ENCODE results near the gene ERAL1.
"Not testable (repeated sequence)": the region's sequence is repeated elsewhere in the genome, so short reads cannot be mapped to it uniquely, and the experiment has no call there.

Gene ERAL1

DNA sequence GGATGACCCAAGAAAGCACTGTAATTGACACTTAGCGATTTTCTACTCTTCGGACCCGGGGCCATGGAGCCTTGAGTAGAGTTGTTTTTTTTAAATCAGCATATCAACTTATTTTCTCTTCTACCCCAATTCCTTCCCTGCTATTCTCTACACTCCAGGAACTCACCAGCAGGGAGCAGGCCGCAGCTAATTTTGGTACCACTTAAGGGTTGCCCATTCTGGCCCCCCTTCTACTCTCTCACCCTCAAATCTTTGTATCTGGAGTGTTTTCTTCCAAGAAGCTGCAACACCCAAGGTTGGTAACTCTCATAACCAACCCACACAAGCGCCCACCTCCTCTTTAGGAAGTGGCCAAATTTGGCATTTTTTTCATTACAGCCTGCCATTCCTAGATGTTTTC, 5.5 kb upstream of the ERAL1 start:
- DNase-seq (ENCODE audit: low read depth in 4 of 4, low spot score in 1 of 4): no peak

DNA sequence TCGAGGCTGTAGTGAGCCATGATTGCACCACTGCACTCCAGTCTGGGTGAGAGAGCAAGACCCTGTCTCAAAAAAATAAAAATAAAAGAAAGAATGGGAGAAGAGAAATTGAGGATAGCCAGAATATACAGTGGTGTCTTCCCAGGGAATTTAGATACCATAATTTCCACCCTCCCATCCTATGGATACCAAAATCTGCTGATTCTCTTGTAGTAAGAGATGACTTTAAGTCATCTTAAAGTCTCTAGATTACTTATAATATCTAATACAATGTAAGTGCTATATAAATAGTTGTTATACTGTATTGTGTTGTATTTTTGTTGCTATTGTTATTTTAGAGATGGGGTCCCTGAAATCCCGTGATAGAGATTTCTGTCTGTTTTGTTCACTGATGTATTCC, 1.5 kb upstream of the ERAL1 start:
- no peak for DNase-seq (ENCODE audit: low read depth in 4 of 4, low spot score in 1 of 4)

DNA sequence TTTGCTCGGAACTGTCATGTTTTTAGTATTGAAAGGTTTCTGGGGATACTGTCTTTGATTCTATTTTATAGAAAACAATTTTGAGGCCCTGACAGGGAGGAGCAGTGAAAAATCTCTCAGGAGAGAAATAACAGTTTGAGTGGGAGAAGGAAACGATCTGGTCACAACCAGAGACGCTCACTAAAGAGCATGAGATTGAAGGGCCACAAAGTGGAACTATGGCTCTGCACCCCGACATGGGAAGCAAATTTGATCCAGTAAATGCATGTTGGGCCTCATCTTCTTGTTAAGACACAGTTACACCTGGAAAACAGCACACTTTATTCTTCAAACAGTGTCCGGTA, 492 bp downstream of the ERAL1 start:
- no peak for DNase-seq (ENCODE audit: low read depth in 4 of 4, low spot score in 1 of 4)

DNA sequence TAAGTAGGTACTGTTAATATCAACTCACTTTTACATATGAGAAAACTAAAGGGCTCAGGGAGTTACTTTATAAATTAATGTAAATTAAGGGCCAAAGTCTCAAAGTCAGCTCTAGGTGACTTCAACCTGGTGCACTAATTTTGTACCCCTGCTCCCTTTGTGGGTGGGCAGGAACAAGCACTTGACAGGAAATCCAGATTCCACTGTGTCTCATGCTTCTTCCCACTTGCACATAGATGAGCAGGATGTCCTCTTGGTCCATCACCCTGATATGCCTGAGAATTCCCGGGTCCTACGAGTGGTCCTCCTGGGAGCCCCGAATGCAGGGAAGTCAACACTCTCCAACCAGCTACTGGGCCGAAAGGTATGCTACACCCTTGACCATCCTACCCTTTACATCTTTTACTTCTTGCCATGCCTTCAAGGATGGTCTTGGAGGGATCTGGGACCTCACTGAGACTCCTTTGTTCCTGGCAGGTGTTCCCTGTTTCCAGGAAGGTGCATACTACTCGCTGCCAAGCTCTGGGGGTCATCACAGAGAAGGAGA, 1.3 kb downstream of the ERAL1 start:
- DNase-seq (ENCODE audit: low read depth in 4 of 4, low spot score in 1 of 4): no peak

DNA sequence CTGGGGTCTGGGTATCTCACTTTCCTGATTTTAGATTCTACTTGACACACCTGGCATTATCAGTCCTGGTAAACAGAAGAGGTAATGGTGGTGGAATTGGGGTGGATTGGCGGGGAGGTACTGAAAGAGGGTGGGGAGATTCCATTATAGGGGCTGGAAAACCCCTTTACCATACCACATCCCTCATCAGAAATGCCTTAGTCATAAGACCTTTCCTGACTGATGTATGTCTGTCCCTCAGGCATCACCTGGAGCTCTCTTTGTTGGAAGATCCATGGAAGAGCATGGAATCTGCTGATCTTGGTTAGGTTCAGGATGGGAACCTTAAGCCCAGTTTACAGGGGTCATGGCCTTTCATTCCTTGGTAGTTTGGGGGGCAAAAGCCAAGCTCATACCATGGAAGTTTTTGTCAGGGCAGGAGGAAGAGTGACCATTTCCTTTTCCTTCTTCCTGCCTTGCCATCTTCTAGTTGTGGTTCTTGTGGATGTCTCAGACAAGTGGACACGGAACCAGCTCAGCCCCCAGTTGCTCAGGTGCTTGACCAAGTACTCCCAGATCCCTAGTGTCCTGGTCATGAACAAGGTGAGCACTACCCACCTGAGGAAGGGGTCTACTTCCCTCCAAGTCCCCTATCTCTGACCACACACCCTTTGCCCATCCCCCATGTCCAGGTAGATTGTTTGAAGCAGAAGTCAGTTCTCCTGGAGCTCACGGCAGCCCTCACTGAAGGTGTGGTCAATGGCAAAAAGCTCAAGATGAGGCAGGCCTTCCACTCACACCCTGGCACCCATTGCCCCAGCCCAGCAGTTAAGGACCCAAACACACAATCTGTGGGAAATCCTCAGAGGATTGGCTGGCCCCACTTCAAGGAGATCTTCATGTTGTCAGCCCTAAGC, 3.3 kb downstream of the ERAL1 start:
- DNase-seq (ENCODE audit: low read depth in 4 of 4, low spot score in 1 of 4): no peak

DNA sequence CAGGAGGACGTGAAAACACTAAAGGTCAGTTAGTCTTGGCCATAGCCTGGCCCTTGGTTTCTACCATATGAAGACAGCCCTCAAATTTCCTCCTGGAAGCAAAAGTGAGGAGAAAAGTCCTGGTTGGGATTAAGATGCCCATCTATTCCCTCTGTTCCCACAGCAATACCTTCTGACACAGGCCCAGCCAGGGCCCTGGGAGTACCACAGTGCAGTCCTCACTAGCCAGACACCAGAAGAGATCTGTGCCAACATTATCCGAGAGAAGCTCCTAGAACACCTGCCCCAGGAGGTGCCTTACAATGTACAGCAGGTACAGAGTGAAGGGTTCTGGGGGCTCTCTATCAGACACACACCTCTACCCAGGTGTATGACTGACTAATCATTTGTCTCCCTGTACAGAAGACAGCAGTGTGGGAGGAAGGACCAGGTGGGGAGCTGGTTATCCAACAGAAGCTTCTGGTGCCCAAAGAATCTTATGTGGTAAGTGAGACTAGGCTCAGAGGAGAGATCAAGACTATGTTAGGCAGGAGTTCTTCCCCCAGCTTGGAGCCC, 4.1 kb downstream of the ERAL1 start:
- no peak for DNase-seq (ENCODE audit: low read depth in 4 of 4, low spot score in 1 of 4)

DNA sequence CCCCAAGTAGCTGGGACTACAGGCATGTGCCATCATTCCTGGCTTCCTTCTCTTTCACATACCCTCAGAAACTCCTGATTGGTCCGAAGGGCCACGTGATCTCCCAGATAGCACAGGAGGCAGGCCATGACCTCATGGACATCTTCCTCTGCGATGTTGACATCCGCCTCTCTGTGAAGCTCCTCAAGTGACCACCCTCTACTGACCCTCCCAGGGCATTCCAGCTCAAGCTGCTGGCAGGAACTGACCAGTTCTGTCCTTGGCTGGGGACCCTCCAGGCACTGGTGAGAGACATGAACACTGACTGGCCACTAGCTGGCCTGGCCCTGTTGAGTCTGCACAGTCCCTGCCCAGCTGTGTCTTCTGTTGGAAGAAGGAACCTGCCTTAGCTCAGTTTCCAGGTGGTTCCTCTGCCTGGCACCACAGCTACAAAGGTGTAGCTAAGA, 5.6 kb downstream of the ERAL1 start:
- DNase-seq (ENCODE audit: low read depth in 4 of 4, low spot score in 1 of 4): no peak

DNA sequence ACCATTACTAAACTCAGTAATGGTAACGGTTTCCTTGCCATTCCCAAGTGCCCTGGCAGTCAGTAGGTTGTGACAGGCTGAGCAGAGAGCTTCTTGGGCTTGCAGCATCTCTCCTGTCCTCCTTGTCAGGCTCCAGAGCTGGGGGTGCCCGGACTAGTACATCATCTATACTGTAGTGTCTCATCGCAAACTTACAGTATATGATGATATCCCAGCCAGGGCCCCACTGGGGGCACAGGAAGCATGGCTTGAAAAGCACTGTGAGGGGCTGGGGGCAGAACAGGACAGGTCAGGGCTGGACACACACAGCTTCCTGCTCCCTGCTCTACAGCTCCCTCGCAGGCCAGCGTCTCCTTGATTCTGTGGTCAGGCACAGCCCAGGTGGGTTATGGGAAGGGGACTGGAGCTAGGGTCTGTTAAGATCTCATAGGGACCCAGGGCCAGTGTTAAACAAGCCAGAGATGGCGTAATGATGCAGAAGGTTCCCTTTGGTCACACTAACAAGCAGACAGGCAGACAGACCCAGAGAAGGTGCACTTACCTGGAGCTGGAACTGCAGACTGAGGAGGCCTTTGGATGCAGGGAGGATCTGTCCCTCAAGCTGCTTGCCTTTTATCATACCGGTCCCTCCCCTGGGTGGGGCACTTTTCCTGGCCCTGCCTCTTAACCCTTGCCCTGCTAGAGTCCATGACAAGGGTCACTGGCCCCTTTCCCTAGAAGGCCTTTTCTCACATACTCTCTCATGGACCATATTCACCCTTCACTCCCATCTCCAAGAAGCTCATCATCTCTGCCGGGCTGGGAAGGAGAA, 6.8 kb downstream of the ERAL1 start:
- DNase-seq (ENCODE audit: low read depth in 4 of 4, low spot score in 1 of 4): no peak

DNA sequence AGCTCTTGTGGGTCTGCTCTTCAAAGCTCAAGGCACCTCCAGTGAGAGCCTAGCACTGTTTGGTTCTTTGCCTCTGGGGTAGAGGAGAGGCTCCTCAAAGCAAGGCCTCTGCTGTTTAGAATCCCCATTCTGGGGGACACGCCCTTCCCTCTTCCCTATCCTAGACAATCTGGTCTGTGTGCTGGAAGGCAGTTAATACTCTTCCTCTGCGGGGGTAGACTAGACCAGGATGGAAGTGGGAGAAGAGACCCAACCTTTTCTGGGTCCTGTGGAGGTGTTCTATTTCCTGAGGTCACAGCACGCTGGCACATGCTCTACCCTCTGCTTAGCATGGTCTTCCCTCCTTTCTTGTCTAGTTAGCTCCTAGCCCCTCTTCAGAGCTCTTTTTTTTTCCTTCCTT, 7.7 kb downstream of the ERAL1 start:
- DNase-seq (ENCODE audit: low read depth in 4 of 4, low spot score in 1 of 4): no peak

DNA sequence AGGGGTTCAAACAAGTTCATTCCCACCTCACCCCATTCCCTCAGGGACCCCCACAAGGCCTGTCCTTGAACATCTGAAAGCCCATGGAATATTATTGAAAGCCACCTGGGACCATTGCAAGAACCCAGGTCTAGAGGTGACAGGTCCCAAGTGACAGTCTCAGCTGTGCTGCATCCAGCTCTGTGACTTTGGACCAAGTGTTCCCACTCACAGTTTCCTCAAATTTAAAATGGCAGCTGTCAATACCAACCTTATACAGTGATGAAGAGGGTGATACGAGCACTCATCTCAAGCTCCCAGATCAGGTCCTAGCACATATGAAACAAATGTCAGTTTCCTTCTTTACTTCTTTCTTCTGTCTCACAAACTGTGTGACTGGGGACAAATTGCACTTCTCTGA, 9.1 kb downstream of the ERAL1 start:
- DNase-seq (ENCODE audit: low read depth in 4 of 4, low spot score in 1 of 4): no peak

DNA sequence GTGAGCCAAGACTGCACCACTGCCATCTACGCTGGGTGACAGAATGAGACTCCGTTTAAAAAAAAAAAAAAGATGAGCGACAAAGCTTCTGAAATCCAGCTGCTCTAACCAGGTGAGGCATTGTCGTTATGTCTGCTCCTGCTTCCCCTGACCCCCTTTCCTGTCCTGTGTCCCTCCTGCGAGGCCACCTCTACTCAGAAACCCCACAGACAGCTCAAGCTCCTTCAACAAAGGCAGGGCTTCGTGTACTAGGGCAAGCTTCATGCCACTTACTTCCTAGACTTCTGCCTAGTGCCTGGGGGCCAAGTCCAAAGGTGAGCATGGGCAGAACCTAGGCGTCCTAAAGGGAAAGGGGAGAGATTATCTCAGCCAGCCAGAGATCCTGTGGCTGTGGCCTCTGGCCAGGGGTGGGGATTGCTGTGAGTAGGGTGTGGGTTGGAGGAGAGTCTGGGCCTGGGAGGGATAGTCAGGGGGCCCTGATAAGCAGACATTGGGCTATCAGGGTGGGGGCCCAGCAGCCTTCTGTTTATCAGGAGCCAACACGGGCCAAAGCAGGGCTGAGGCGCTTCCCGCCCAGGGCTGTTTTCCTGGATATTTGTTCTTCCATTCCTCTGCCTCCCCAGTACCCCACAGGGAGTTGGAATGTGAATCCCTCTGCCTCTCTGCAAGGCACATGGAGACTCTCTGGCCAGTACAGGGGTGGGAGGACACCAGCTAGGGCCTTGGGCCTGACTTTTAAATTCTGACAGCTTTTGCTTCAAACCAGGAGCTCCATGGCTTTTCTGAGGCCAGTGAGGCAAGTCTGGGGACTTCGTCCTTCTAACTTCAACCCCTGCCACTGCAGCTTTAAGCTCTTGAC, 10.4 kb downstream of the ERAL1 start:
- DNase-seq (ENCODE audit: low read depth in 4 of 4, low spot score in 1 of 4): no peak

DNA sequence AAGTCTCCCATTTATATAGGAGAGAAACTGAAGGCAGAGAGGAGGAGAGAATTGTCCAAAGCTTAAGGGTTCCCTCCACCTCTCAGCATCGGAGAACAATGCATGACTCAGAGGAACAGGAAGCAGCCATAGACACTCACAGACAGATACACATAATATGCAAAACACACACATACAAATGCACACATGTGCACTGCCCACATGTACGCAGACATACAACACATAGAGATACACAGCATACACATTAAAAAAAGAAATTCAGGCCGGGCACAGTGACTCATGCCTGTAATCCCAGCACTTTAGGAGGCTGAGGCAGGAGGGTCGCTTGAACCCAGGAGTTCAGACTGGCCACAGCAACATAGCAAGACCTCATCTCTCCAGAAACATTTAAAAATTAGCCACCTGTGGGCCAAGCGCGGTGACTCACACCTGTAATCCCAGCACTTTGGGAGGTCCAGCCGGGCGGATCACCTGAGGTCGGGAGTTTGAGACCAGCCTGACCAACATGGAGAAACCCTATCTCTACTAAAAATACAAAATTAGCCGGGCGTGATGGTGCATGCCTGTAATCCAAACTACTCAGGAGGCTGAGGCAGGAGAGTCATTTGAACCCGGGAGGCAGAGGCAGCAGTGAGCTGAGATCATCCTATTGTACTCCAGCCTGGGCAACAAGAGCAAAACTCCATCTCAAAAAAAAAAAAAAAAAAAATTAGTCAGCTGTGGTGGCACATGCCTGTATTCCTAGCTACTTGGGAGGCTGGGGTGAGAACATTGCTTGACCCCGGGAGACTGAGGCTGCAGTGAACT, 11.3 kb downstream of the ERAL1 start:
- DNase-seq (ENCODE audit: low read depth in 4 of 4, low spot score in 1 of 4): no peak

DNA sequence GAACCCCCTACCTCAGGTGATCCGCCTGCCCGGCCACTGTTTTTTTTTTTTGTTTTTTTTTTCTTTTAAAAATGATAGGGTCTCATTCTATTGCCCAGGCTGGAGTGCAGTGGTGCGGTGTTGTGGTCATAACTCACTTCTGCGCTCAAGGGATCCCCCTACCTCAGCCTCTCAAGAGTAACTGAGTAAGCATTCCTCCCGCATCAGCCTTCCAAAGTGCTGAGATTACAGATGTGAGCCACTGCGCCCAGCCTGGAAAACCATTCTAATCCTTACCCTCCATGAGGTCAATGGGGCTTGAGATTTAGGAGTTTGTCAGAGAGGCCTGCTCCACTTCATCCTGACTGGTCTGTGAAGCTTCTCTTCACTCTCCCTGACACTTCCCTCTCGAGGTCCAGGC, 12.5 kb downstream of the ERAL1 start:
- DNase-seq (ENCODE audit: low read depth in 4 of 4, low spot score in 1 of 4): no peak

DNA sequence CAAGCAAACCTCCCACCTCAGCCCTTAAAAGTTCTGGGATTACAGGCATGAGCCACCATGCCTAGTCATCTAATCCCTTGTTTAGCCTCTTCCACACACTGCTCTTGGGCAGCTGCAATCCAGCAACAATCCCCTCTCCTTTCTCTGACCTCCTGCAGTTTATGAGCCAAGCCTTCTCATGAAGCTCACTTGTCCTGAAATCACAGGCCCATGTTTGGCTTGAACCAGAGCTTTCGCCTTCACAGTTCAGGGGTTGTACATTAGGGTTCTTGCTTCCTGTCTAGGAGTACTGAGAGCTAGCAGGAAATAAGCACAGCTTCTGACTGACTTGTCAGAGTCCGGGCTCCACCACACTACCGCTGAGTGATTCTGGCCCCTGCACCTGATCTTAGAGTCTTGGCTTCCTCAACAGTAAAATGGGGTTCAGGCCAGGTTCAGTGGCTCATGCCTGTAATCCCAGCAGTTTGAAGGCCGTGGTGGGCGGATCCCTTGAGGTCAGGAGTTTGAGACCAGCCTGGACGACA, 16.3 kb downstream of the ERAL1 start:
- no peak for DNase-seq (ENCODE audit: low read depth in 4 of 4, low spot score in 1 of 4)

DNA sequence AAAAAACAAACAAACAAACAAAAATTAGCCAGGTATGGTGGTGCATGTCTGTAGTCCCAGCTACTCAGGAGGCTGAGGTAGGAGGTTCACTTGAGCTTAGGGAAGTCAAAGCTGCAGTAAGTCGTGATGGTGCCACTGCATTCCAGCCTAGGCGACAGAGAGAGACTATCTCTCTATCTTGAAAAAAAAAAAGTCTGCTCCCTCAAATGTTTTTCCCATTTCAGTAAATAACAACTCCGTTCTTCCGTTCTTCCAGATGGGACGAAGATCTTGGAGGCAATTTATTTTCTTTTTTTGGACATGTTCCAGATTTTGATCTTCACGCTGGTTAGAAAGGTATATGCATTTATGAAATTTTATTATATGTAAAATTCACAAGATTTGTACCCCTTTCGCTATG, 19.0 kb downstream of the ERAL1 start:
- DNase-seq (ENCODE audit: low read depth in 4 of 4, low spot score in 1 of 4): no peak

DNA sequence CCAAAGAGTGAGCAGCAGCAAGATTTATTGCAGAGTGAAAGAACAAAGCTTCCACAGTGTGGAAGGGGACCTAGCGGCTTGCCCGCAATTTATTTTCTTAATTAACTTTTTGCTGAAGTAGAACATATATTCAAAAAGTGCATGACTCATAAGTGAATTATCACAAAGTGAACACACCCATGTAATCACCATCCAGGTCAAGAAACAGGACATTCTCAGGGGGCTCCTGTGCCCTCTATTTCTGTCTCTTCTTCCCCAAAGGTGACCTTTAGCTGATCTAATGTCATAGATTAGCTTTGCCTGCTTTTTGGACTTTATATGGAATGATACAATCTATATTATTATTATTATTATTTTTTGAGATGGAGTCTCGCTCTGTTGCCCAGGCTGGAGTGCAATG, 19.9 kb downstream of the ERAL1 start:
- DNase-seq (ENCODE audit: low read depth in 4 of 4, low spot score in 1 of 4): no peak

DNA sequence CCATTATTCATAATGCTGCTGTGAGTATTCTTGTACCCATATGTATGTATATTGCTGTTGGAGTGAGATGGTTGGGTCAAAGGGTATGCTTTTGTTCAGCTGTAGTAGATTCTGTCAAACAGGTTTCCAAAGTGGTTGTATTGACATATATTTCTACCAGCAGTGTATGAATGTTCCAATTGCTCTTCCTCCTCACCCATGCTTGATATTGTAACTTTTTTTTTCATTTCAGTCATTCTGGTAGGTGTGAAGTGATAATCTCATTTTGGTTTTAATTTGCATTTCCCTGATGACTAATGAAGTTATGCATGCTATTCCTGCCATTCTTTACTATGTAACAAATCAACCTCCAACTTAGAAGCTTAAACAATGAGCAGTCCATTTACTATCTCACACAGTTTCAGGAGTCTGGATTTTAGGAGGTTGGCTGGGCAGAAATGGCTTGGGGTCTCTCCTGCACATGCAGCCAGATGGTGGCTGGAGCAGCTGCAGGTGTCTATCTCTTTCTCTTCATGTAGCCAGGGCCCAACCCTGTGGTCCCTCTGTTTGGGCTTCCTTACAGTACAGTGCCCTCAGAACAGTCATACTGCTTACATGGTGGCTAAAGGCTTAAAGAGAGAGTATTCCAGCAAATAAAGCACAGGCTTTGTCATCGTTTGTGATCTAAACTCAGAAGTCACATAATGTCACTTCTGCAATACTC, 21.2 kb downstream of the ERAL1 start:
- no peak for DNase-seq (ENCODE audit: low read depth in 4 of 4, low spot score in 1 of 4)

DNA sequence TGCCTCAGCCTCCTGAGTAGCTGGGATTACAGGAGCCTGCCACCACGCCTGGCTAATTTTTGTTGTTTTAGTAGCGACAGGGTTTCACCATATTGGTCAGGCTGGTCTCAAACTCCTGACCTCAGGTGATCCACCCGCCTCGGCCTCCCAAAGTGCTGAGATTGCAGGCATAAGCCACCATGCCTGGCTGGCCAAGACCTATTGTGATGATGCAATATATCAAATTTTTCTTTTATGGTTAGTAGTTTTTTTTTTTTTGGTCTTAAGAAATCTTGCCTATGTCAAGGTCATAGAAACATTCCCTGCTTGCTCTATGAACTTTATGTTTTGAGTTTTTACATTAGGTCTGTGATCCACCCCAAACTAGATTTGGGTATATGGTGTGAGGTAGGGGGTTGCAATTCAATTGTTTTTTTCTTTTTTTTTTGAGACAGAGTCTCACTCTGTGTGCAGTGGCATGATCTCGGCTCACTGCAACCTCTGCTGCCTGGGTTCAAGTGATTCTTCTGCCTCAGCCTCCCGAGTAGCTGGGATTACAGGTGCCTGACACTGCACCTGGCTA, 22.4 kb downstream of the ERAL1 start:
- DNase-seq (ENCODE audit: low read depth in 4 of 4, low spot score in 1 of 4): not testable (repeated sequence)

Measured in stimulated activated CD4-positive, alpha-beta T cell treated with anti-CD3 and anti-CD28 coated beads, Interleukin-1b, Interleukin-23, amount 100 ng/mL, for 24 hours (primary cell).